ENCODE results near the gene STARD7.

GRCh38 chr2:96170626-96171025 is 38.0 kb downstream of the STARD7 start:
- TF ChIP-seq POLR2A (IDR thresholded peaks at IDR 0.05; ENCODE audit: low read length) (no peak), GATA1 (IDR thresholded peaks at IDR 0.05; ENCODE audit: low read depth, low read length) (no peak)
